HG02981 (cell line): Measurements from ENCODE around the gene RHOT1.
"Not testable (repeated sequence)": the region's sequence is repeated elsewhere in the genome, so short reads cannot be mapped to it uniquely, and the experiment has no call there.

Experiments used
- ATAC-seq: cut with Tn5 transposase; IDR thresholded peaks from one replicate; pipeline ENCODE4 v1.9.1; 2021; ENCODE audit warnings: mild to moderate bottlenecking, moderate library complexity; ENCODE audit not compliant: unreplicated experiment

RHOT1 gene

GRCh38 chr17:32123782-32124181 lies 18.5 kb upstream of the RHOT1 start:
- ATAC-seq: no peak

GRCh38 chr17:32124985-32125847 lies 17.1 kb upstream of the RHOT1 start:
- ATAC-seq: no peak

- ATAC-seq: no peak
Observed at GRCh38 chr17:32125848-32126153, 16.5 kb upstream of the RHOT1 start.

- no peak for ATAC-seq
Observed at GRCh38 chr17:32126325-32126724, 16.0 kb upstream of the RHOT1 start.

GRCh38 chr17:32126746-32127145 lies 15.6 kb upstream of the RHOT1 start:
- no peak for ATAC-seq

- ATAC-seq: peak; percentile 91
Observed at GRCh38 chr17:32127158-32127897, 15.0 kb upstream of the RHOT1 start.

- ATAC-seq: not testable (repeated sequence)
Observed at GRCh38 chr17:32128470-32128869, 13.8 kb upstream of the RHOT1 start.

GRCh38 chr17:32135497-32136117 lies 6.7 kb upstream of the RHOT1 start:
- ATAC-seq: not testable (repeated sequence)

GRCh38 chr17:32136856-32137255 lies 5.4 kb upstream of the RHOT1 start:
- no peak for ATAC-seq

GRCh38 chr17:32139504-32139903 lies 2.8 kb upstream of the RHOT1 start:
- not testable (repeated sequence) for ATAC-seq

GRCh38 chr17:32141258-32141657 lies 1.0 kb upstream of the RHOT1 start:
- no peak for ATAC-seq

- ATAC-seq: no peak
Observed at GRCh38 chr17:32141679-32142037, 644 bp upstream of the RHOT1 start.

GRCh38 chr17:32142857-32143526 lies 690 bp downstream of the RHOT1 start:
- peak; percentile 5 for ATAC-seq

GRCh38 chr17:32143527-32143870 lies 1.2 kb downstream of the RHOT1 start:
- ATAC-seq: no peak

GRCh38 chr17:32144442-32144841 lies 2.1 kb downstream of the RHOT1 start:
- not testable (repeated sequence) for ATAC-seq

GRCh38 chr17:32148351-32148750 lies 6.0 kb downstream of the RHOT1 start:
- no peak for ATAC-seq

GRCh38 chr17:32150358-32150757 lies 8.1 kb downstream of the RHOT1 start:
- ATAC-seq: no peak

GRCh38 chr17:32152130-32152529 lies 9.8 kb downstream of the RHOT1 start:
- ATAC-seq: no peak

- ATAC-seq: no peak
Observed at GRCh38 chr17:32155896-32156295, 13.6 kb downstream of the RHOT1 start.

GRCh38 chr17:32156656-32157055 lies 14.4 kb downstream of the RHOT1 start:
- ATAC-seq: no peak

- no peak for ATAC-seq
Observed at GRCh38 chr17:32157225-32157624, 14.9 kb downstream of the RHOT1 start.
